Skeletal muscle cell (primary cell): ENCODE results near the gene HAT1.
A peak's percentile ranks its signal among the peaks of the same experiment; 100 is the strongest.

ENCODE experiments used
- DNase-seq: peaks from one replicate; pipeline ENCODE4 v3.0.0-alpha.2; 2010; ENCODE audit warnings: low read depth
- H3K4me3 ChIP-seq: 2 replicates; pipeline ENCODE4 v1.5.1; 2011; ENCODE audit warnings: low read depth, mild to moderate bottlenecking, control low read depth, low read length, moderate library complexity

The HAT1 gene

GRCh38 chr2:171910494-171910893 lies 11.8 kb upstream of the HAT1 start:
- no peak overlapping the region for H3K4me3 ChIP-seq
- DNase-seq, result no peak

- DNase-seq, result no peak
- no peak overlapping the region for H3K4me3 ChIP-seq
Measured at GRCh38 chr2:171913517-171913916, 8.7 kb upstream of the HAT1 start.

- no peak for DNase-seq
- H3K4me3 ChIP-seq, result no peak overlapping the region
Measured at GRCh38 chr2:171919453-171919852, 2.8 kb upstream of the HAT1 start.

GRCh38 chr2:171921970-171922229 lies 361 bp upstream of the HAT1 start:
- no peak for DNase-seq

GRCh38 chr2:171923206-171923605 lies 945 bp downstream of the HAT1 start:
- DNase-seq, result no peak

More at GRCh38 chr2:171921970-171922229, 361 bp upstream of the HAT1 start:
- peak overlapping the region; percentile 91 for H3K4me3 ChIP-seq

GRCh38 chr2:171924170-171924942 lies 2.1 kb downstream of the HAT1 start:
- DNase-seq, result no peak
- no peak overlapping the region for H3K4me3 ChIP-seq

More at GRCh38 chr2:171923206-171923605, 945 bp downstream of the HAT1 start:
- peak overlapping the region; percentile 91 for H3K4me3 ChIP-seq

GRCh38 chr2:171930385-171930784 lies 8.1 kb downstream of the HAT1 start:
- no peak for DNase-seq
- H3K4me3 ChIP-seq, result no peak overlapping the region

- DNase-seq, result no peak
- H3K4me3 ChIP-seq, result no peak overlapping the region
Measured at GRCh38 chr2:171939058-171939742, 16.9 kb downstream of the HAT1 start.

- DNase-seq, result no peak
- no peak overlapping the region for H3K4me3 ChIP-seq
Measured at GRCh38 chr2:171939743-171940071, 17.4 kb downstream of the HAT1 start.

- DNase-seq, result no peak
- no peak overlapping the region for H3K4me3 ChIP-seq
Measured at GRCh38 chr2:171941316-171941699, 19.0 kb downstream of the HAT1 start.

GRCh38 chr2:171943869-171944268 lies 21.6 kb downstream of the HAT1 start:
- DNase-seq, result no peak

GRCh38 chr2:171952276-171952675 lies 30.0 kb downstream of the HAT1 start:
- no peak overlapping the region for H3K4me3 ChIP-seq
- DNase-seq, result no peak

More at GRCh38 chr2:171943869-171944268, 21.6 kb downstream of the HAT1 start:
- H3K4me3 ChIP-seq, result no peak overlapping the region

- no peak overlapping the region for H3K4me3 ChIP-seq
- no peak for DNase-seq
Measured at GRCh38 chr2:171952748-171953147, 30.5 kb downstream of the HAT1 start.

- H3K4me3 ChIP-seq, result no peak overlapping the region
- DNase-seq, result no peak
Measured at GRCh38 chr2:171956135-171956825, 34.0 kb downstream of the HAT1 start.

GRCh38 chr2:171957061-171957460 lies 34.8 kb downstream of the HAT1 start:
- H3K4me3 ChIP-seq, result no peak overlapping the region
- no peak for DNase-seq

- no peak overlapping the region for H3K4me3 ChIP-seq
- DNase-seq, result peak; percentile 19
Measured at GRCh38 chr2:171958475-171958874, 36.2 kb downstream of the HAT1 start.

GRCh38 chr2:171959998-171960397 lies 37.7 kb downstream of the HAT1 start:
- no peak for DNase-seq
- no peak overlapping the region for H3K4me3 ChIP-seq

- DNase-seq, result no peak
- no peak overlapping the region for H3K4me3 ChIP-seq
Measured at GRCh38 chr2:171960570-171960969, 38.3 kb downstream of the HAT1 start.

GRCh38 chr2:171963198-171963597 lies 40.9 kb downstream of the HAT1 start:
- no peak for DNase-seq
- no peak overlapping the region for H3K4me3 ChIP-seq

- DNase-seq, result no peak
- no peak overlapping the region for H3K4me3 ChIP-seq
Measured at GRCh38 chr2:171964308-171964707, 42.0 kb downstream of the HAT1 start.

GRCh38 chr2:171965238-171965637 lies 43.0 kb downstream of the HAT1 start:
- no peak for DNase-seq
- no peak overlapping the region for H3K4me3 ChIP-seq
